Stimulated activated CD8-positive, alpha-beta memory T cell treated with anti-CD3 and anti-CD28 coated beads, Interleukin-12 subunit alpha, Interleukin-12 subunit beta, amount 100 ng/mL, for 1 hour (primary cell): ENCODE data around the gene ADARB2.

Source experiments
- DNase-seq: peaks from one replicate; pipeline ENCODE4 v3.0.0-alpha.2; 2020; ENCODE audit warnings: low read depth

The ADARB2 gene

GRCh38 chr10:1287487-1287886 lies 449.8 kb downstream of the ADARB2 start:
- DNase-seq: no peak

- no peak for DNase-seq
Measured at GRCh38 chr10:1284076-1284475, 453.2 kb downstream of the ADARB2 start.

- no peak for DNase-seq
Measured at GRCh38 chr10:1281405-1281782, 455.9 kb downstream of the ADARB2 start.

GRCh38 chr10:1280466-1281404 lies 456.6 kb downstream of the ADARB2 start:
- DNase-seq: no peak

GRCh38 chr10:1278306-1278705 lies 459.0 kb downstream of the ADARB2 start:
- no peak for DNase-seq

GRCh38 chr10:1274701-1275544 lies 462.4 kb downstream of the ADARB2 start:
- no peak for DNase-seq

GRCh38 chr10:1274111-1274661 lies 463.1 kb downstream of the ADARB2 start:
- DNase-seq: no peak

GRCh38 chr10:1273372-1274105 lies 463.8 kb downstream of the ADARB2 start:
- no peak for DNase-seq

GRCh38 chr10:1272777-1273161 lies 464.6 kb downstream of the ADARB2 start:
- DNase-seq: no peak

- no peak for DNase-seq
Measured at GRCh38 chr10:1272079-1272776, 465.1 kb downstream of the ADARB2 start.

- DNase-seq: no peak
Measured at GRCh38 chr10:1270906-1271305, 466.4 kb downstream of the ADARB2 start.

GRCh38 chr10:1270490-1270889 lies 466.8 kb downstream of the ADARB2 start:
- DNase-seq: no peak

- DNase-seq: no peak
Measured at GRCh38 chr10:1268831-1269230, 468.5 kb downstream of the ADARB2 start.

GRCh38 chr10:1267568-1267967 lies 469.8 kb downstream of the ADARB2 start:
- no peak for DNase-seq

GRCh38 chr10:1267148-1267547 lies 470.2 kb downstream of the ADARB2 start:
- no peak for DNase-seq

- no peak for DNase-seq
Measured at GRCh38 chr10:1266033-1266802, 471.1 kb downstream of the ADARB2 start.

GRCh38 chr10:1264001-1264400 lies 473.3 kb downstream of the ADARB2 start:
- DNase-seq: no peak

GRCh38 chr10:1257274-1257673 lies 480.1 kb downstream of the ADARB2 start:
- DNase-seq: no peak

- DNase-seq: no peak
Measured at GRCh38 chr10:1256432-1256725, 480.9 kb downstream of the ADARB2 start.

GRCh38 chr10:1255600-1256431 lies 481.5 kb downstream of the ADARB2 start:
- DNase-seq: no peak
